Astrocyte of the spinal cord (primary cell): ENCODE results near the gene SNAPC2.

Source experiments
- DNase-seq: peaks from one replicate; pipeline ENCODE4 v3.0.0; 2011; ENCODE audit warnings: low read depth, low spot score
- H3K4me3 ChIP-seq: 2 replicates; pipeline ENCODE4 v1.5.1; 2011; ENCODE audit warnings: low read depth, mild to moderate bottlenecking, low read length, moderate library complexity
- CTCF ChIP-seq: IDR thresholded peaks from 2 replicates; pipeline ENCODE4 v1.5.1; 2012; ENCODE audit warnings: low read depth, mild to moderate bottlenecking, low read length, inconsistent platforms
- in situ Hi-C: cut with HindIII; loops from 2 replicates; pipeline ENCODE4 v1.10.0; 2017; ENCODE audit warnings: low sequenced_read_pairs

Gene SNAPC2

DNA sequence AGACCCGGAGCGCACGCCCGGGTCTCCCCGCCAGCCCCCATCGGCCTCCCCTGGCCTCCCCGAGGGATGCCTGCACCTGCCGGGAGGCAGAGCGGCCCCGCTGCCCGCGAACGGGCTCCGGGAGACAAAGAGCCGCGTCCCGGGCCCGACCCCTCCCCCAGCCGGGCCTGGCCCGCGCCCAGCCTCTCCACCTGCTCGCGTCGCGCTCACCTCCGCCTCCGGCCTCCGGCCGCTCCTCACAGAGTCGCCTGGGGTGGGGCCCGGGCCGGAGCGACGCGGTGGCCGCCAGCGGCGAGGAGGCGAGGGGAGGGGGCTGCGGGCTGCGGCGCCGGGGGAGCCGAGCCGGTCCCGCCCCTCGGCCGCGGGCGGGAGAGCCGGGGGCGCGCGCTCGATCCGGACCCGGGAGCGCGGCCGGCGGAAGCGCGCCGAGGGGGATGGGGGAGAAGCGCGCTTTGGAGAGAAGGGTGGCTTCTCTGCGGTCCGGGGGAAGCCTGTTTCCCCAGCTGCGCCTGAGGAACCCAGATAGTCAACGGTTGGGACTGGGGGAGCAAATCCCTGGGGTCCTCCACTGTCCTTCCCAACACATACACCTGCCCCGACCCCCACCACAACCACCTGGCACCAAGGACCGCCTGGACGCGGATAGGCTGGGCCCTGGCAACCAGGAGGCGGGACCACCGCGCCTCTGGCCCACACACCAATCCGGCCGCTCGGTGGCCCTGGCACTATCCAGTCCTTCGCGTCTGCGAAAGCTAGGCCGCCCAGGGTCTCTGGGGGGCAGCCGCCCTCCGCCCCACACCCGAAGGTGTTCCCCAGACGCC lies 45.9 kb upstream of the SNAPC2 start, which contains the start of gene PRR36:
TSS of gene PRR36 (minus strand) at position 315 of the 821 bp plus-strand sequence. CDS start 701 bp downstream, outside the sequence.
- H3K4me3 ChIP-seq: peak within 1 kb of the TSS; percentile 15
- no peak for DNase-seq
- in situ Hi-C loops: no loop called here
- TF ChIP-seq CTCF: no peak

DNA sequence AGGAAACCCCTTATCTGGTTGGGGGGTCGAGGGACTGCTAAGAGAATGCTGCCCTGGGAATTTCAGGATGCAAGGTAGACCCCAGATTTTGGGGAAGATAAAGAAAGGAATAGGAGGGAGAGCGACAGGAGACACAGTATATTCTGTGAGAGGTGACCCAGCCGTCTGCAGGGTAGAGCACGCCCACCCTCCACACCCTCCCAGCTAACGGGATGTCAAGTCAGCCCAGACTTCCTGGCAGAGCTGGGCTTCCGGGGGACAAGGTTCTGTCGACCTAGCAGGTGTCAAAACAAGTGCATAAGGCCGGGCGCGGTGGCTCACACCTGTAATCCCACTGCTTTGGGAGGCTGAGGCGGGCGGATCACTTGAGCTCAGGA lies 45.3 kb upstream of the SNAPC2 start:
- TF ChIP-seq CTCF: no peak
- in situ Hi-C loops: no loop called here
- no peak overlapping the region for H3K4me3 ChIP-seq
- no peak for DNase-seq

DNA sequence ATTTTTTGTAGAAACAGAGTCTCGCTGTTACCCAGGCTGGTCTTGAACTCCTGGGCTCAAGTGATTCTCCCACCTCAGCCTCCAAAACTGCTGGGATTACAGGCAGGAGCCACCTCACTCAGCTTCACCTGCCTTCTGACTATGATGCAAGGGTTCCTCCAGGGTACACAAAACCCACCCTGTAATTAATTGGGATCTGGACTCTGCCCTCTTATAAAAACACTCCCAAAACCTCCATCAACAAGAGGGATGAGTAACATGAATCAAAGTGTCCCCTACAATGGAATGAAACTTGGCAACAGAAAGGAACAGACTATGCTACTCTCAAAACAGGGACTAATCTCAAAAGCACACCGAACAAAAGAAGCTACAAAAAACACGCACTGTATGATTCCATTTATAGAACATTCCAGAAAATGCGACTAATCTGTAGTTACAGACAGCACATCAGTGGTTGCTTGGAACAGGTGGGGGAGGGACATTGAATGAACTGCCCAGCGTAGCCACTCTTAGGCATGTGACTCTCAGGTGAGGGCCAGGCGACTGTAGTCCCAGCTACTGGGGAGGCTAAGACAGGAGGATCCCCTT lies 42.8 kb upstream of the SNAPC2 start:
- no peak for DNase-seq
- H3K4me3 ChIP-seq: no peak overlapping the region
- TF ChIP-seq CTCF: no peak
- in situ Hi-C loops: no loop called here

DNA sequence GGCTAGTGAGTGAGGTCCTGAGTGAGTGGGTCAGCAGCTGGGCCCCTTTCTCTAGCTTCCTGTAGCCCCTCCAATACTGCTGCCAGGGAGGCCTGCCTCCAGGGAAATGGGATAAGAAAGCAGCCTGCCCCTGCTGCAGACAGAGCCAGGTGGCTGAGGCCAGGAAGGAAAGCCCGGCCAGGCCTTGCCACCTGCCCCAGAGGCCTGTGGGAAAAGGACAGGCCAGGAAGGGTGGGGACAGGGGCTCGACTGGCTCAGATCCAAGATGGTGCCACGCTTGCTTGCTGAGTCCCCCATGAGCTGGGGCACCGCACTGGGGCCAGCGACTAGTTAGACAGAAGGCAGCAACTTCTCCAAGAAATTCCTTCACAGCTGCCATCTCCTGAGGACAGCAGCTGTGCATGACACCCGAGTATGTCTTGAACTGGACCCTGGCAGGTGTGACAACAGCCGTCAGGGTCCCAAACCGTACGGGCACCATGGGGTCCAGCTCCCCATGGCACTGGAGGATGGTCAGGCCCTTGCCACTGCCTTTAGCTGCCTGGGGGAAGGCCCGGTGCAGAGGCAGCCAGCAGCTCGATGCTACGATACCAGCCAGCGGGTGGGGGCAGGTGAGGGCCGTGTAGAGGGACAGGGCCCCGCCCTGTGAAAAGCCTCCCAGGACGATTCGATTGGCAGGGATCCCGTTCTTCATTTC lies 40.9 kb upstream of the SNAPC2 start:
- no peak for DNase-seq
- in situ Hi-C loops: no loop called here
- H3K4me3 ChIP-seq: no peak overlapping the region
- TF ChIP-seq CTCF: no peak

GRCh38 chr19:7879836-7880235 lies 40.3 kb upstream of the SNAPC2 start:
- in situ Hi-C loops: no loop called here
- no peak for TF ChIP-seq CTCF
- no peak overlapping the region for H3K4me3 ChIP-seq
- no peak for DNase-seq

GRCh38 chr19:7881910-7882309 lies 38.2 kb upstream of the SNAPC2 start:
- H3K4me3 ChIP-seq: no peak overlapping the region
- no peak for TF ChIP-seq CTCF
- no peak for DNase-seq
- in situ Hi-C loops: no loop called here
